Activated T-cell treated with anti-CD3 and anti-CD28 coated beads, Interleukin-2, amount 50 U/mL, for 4 hours (primary cell): ENCODE results near the gene HIP1R. TPM values are rescaled to one million over a fixed set of nuclear protein-coding genes. Genes with fewer than 3 reads are reported as not detected.
"Not testable (repeated sequence)": the region's sequence is repeated elsewhere in the genome, so short reads cannot be mapped to it uniquely, and the experiment has no call there.

Experiments used
- ATAC-seq, 2 donors: fragments of 200-7000 bp; cut with Tn5 transposase; one replicate each; pipeline ENCODE4 v1.10.0; 2021
- DNase-seq: peaks from one replicate; pipeline ENCODE4 v3.0.0-alpha.2; 2020
- H3K27me3 Mint-ChIP-seq: one replicate; pipeline ENCODE4 v1.8.0; 2021; ENCODE audit warnings: low read depth, mixed read lengths
- H3K36me3 Mint-ChIP-seq: one replicate; pipeline ENCODE4 v1.8.0; 2022; ENCODE audit warnings: mixed read lengths; ENCODE audit not compliant: insufficient read depth
- H3K4me1 Mint-ChIP-seq: one replicate; pipeline ENCODE4 v1.8.0; 2021; ENCODE audit warnings: low read depth, mixed read lengths
- H3K4me3 Mint-ChIP-seq: one replicate; pipeline ENCODE4 v1.8.0; 2021; ENCODE audit warnings: mild to moderate bottlenecking, moderate library complexity, mixed read lengths
- H3K9me3 Mint-ChIP-seq: one replicate; pipeline ENCODE4 v1.8.0; 2021; ENCODE audit warnings: mixed read lengths
- total RNA-seq, 3 donors: library from RNA; stranded (reverse); gene quantifications; one replicate each; pipeline ENCODE4 v1.2.1, GENCODE V29; 2021

HIP1R gene
- total RNA-seq, 3 donors from 2014 or later, result 23.2 to 34.5 (median 32.1) TPM

DNA sequence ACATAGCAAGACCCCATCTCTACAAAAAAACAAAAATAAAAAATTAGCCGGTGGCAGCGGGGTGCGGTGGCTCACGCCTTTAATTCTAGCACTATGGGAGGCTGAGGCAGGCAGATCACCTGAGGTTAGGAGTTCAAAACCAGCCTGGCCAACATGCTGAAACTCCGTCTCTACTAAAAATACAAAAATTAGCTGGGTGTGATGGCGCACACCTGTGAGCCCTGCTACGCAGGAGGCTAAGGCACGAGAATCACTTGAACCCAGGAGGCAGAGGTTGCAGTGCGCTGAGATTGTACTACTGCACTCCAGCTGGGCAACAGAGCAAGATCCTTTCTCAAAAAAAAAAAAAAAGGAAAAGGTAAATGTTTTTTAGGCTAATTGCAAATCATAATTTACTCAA lies 57.5 kb downstream of the HIP1R start:
- H3K27me3 Mint-ChIP-seq, H3K36me3 Mint-ChIP-seq, H3K4me3 Mint-ChIP-seq, H3K9me3 Mint-ChIP-seq, DNase-seq, ATAC-seq: not testable (repeated sequence)
- peaks cover 89% of the 10 kb centered on the region for H3K4me1 Mint-ChIP-seq

DNA sequence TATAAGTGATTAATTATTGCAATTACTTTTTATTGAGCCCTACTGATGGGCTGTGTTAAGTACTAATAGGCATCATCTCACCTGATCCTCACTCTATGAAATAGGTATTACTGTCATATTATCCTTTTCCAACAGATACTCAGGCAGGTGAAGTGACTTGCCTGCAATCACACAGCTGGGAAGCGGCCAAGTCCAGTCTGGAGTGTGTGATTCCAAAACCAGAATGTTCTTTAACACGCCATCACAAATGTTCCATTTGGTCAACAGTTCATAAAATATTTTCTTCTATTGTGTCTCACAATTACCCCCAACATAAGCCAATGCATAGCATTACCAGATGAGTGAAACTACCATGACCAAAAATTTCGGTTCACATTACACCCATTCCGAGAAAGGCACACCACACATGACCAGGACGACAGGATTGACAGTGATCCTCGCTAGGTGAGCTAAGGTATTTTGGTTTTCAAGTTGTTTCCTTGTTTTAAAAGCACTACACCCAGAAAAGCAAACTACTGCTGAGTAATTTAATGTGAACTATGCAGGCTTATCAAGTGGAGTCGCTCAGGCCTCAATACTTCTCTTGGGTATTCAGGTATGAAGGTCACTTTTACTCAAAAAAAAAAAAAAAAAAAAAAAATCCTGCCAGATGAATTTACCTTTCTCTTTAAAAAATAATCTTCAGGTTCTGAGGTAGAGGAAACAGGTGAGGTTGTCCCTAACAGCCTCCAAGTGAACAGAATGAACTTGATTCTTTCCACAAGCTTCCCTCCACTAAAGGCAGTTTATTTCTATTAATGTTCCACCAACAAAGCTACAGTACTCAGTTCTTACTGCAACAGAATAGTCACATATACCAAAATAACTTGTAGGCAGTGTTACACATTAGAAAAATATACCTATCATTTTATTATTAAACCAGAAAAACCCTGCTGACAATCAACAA lies 58.2 kb downstream of the HIP1R start:
- peaks cover 6% of the 10 kb centered on the region for H3K36me3 Mint-ChIP-seq
- H3K4me3 Mint-ChIP-seq, result peak overlapping the region; percentile 92
- DNase-seq (no peak), ATAC-seq (no peak)
- H3K4me1 Mint-ChIP-seq, result peaks cover 88% of the 10 kb centered on the region
- H3K9me3 Mint-ChIP-seq, result peaks cover 6% of the 10 kb centered on the region
- H3K27me3 Mint-ChIP-seq, result no peaks in the 10 kb centered on the region

- ATAC-seq, result peak in 1 of 2 donors; percentile 19
- Mint-ChIP-seq H3K4me1 (peaks cover 88% of the 10 kb centered on the region), H3K36me3 (peaks cover 6% of the 10 kb centered on the region), H3K4me3 (peak overlapping the region; percentile 92), H3K9me3 (peaks cover 6% of the 10 kb centered on the region), H3K27me3 (no peaks in the 10 kb centered on the region)
- DNase-seq, result no peak
These were observed 59.2 kb downstream of the HIP1R start for GRCh38 chr12:122894193-122895121.

- DNase-seq, result no peak
- H3K27me3 Mint-ChIP-seq, result no peaks in the 10 kb centered on the region
- H3K9me3 Mint-ChIP-seq, result peaks cover 6% of the 10 kb centered on the region
- H3K36me3 Mint-ChIP-seq, result peaks cover 6% of the 10 kb centered on the region
- H3K4me1 Mint-ChIP-seq, result peaks cover 89% of the 10 kb centered on the region
- ATAC-seq, result no peak
- peak overlapping the region; percentile 92 for H3K4me3 Mint-ChIP-seq
These were observed 60.1 kb downstream of the HIP1R start for GRCh38 chr12:122895320-122895703.

GRCh38 chr12:122895704-122896636 lies 60.7 kb downstream of the HIP1R start, which contains the start of gene VPS37B:
VPS37B (minus strand) TSS chr12:122896124; CDS start chr12:122896062, 62 bp downstream.
- Mint-ChIP-seq H3K4me1 (peaks cover 90% of the 10 kb centered on the region), H3K36me3 (peaks cover 5% of the 10 kb centered on the region)

DNA sequence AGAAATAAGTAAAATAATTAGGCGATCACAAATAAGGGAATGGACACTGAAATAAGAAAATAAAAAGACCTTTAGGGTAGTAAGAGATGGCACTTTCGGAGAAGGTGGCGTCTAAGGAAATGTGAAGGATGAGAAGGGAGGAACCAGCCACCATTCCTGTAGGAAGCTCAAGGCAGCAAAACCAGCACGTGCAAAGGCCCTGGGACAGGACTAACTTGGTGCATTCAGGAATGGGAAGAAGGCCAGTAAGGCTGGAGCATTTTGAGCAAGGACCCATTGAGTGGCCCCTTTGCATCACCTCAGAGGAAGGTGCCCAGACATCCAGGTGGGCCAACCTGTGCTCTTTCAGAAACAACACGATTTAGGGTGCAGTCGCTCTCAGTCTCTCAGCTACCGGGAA lies 61.4 kb downstream of the HIP1R start:
- Mint-ChIP-seq H3K36me3 (peaks cover 4% of the 10 kb centered on the region), H3K27me3 (no peaks in the 10 kb centered on the region), H3K4me1 (peaks cover 88% of the 10 kb centered on the region), H3K9me3 (peaks cover 6% of the 10 kb centered on the region), H3K4me3 (peak overlapping the region; percentile 92)
- DNase-seq (no peak), ATAC-seq (no peak)

More at GRCh38 chr12:122895704-122896636, 60.7 kb downstream of the HIP1R start, which contains the start of gene VPS37B:
- DNase-seq, result peak; percentile 88
- Mint-ChIP-seq H3K4me3 (peak within 1 kb of the TSS; percentile 92), H3K27me3 (no peaks in the 10 kb centered on the region), H3K9me3 (peaks cover 6% of the 10 kb centered on the region)
- peak; percentile 60 to 63 for ATAC-seq

GRCh38 chr12:122899887-122900286 lies 64.6 kb downstream of the HIP1R start:
- Mint-ChIP-seq H3K4me1 (peaks cover 61% of the 10 kb centered on the region), H3K27me3 (no peaks in the 10 kb centered on the region), H3K4me3 (no peak overlapping the region), H3K36me3 (no peaks in the 10 kb centered on the region), H3K9me3 (peaks cover 6% of the 10 kb centered on the region)
- ATAC-seq, result no peak
- no peak for DNase-seq

GRCh38 chr12:122902854-122903692 lies 67.8 kb downstream of the HIP1R start:
- no peak overlapping the region for H3K4me3 Mint-ChIP-seq
- H3K27me3 Mint-ChIP-seq, result no peaks in the 10 kb centered on the region
- H3K4me1 Mint-ChIP-seq, result peaks cover 35% of the 10 kb centered on the region
- ATAC-seq (no peak), DNase-seq (no peak)
- H3K9me3 Mint-ChIP-seq, result no peaks in the 10 kb centered on the region
- no peaks in the 10 kb centered on the region for H3K36me3 Mint-ChIP-seq

DNA sequence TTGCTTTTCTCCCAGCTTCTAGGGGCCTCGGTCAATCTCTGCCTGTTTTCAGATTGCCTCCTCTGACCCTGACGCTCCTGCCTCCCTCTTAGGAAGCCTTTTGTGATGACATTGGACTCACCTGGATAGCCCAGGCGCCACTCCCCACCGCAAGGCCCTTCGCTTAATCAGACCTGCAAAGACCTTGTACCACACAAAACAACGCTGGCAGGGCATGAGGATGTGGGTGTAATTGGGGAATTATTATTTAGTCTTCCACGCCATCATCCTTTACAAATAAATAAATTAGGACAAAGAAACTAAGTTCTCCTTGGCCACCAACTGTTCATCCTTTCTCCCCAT lies 68.4 kb downstream of the HIP1R start:
- Mint-ChIP-seq H3K36me3 (no peaks in the 10 kb centered on the region), H3K27me3 (no peaks in the 10 kb centered on the region), H3K4me1 (peaks cover 29% of the 10 kb centered on the region), H3K9me3 (no peaks in the 10 kb centered on the region), H3K4me3 (no peak overlapping the region)
- DNase-seq, result no peak
- no peak for ATAC-seq

DNA sequence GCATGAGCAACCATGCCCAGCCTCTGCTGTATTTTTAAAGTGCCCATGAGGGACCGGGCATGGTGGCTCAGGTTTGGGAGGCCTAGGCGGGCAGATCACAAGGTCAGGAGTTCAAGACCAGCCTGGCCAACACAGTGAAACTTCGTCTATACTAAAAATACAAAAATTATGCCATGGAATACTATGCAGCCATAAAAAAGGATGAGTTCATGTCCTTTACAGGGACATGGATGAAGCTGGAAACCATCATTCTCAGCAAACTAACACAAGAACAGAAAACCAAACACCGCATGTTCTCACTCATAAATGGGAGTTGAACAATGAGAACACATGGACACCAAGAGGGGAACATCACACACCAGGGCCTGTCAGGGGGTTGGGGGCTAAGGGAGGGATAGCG lies 70.0 kb downstream of the HIP1R start:
- peaks cover 13% of the 10 kb centered on the region for H3K4me1 Mint-ChIP-seq
- not testable (repeated sequence) for H3K36me3 Mint-ChIP-seq, ATAC-seq

GRCh38 chr12:122908915-122909314 lies 73.7 kb downstream of the HIP1R start:
- no peaks in the 10 kb centered on the region for H3K27me3 Mint-ChIP-seq
- no peaks in the 10 kb centered on the region for H3K36me3 Mint-ChIP-seq
- DNase-seq (no peak), ATAC-seq (no peak)
- no peak overlapping the region for H3K4me3 Mint-ChIP-seq
- H3K4me1 Mint-ChIP-seq, result no peaks in the 10 kb centered on the region
- no peaks in the 10 kb centered on the region for H3K9me3 Mint-ChIP-seq

More for the DNA sequence above, 70.0 kb downstream of the HIP1R start:
- not testable (repeated sequence) for DNase-seq, H3K4me3 Mint-ChIP-seq, H3K9me3 Mint-ChIP-seq, H3K27me3 Mint-ChIP-seq

DNA sequence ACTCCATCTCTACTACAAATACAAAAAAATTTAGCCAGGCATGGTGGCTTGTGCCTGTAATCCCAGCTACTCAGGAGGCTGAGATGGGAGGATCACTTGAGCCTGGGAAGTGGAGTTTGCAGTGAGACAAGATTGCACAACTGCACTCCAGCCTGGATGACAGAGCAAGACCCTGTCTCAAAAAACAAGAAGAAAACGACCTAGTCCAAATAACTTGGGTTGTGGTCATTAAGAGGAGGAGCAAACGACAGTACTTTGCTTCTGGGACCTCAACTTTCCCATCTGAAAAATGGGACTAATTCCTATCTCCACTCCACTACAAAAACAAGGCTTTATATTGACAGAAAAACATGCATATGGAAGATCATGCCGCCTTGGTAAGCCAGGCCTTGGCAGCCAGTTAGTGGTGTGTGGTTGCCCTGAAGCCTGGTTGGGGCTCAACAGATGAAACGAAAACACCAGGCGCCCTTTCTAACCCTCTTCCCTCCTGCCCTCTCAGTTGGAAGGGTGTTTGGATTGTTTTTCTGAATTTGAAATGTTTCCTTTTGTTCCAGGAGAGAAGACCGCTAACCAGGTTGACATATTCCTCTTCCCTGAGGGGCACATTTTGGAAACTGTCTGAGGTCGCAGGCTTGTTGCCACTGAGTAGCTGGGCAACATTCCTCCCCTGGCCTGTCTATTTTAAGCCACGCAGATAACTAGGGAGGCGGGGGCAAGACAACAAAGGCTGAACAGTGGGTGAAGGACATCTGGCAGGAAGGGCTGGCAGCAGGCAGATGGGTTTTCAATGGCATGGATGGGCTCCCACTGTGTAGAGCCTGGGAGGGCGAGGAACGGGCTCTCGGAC lies 74.4 kb downstream of the HIP1R start:
- no peak for ATAC-seq
- DNase-seq, result no peak
- H3K27me3 Mint-ChIP-seq, result no peaks in the 10 kb centered on the region
- no peaks in the 10 kb centered on the region for H3K36me3 Mint-ChIP-seq
- H3K9me3 Mint-ChIP-seq, result no peaks in the 10 kb centered on the region
- H3K4me1 Mint-ChIP-seq, result no peaks in the 10 kb centered on the region
- H3K4me3 Mint-ChIP-seq, result no peak overlapping the region
